ENCODE results near the gene PLEKHA7. TPM values are rescaled to one million over a fixed set of nuclear protein-coding genes. Genes with fewer than 3 reads are reported as not detected.

The PLEKHA7 gene
- total RNA-seq, 1 experiment from 2014 or later = 1.7 TPM

- DNase-seq (ENCODE audit: low spot score) = no peak
- POLR2A ChIA-PET (ENCODE audit: low non-redundant PET) = no interaction called here
- H3K4me3 ChIP-seq (ENCODE audit: low read depth, low read length, poor library complexity, severe bottlenecking) = no peak overlapping the region
- CTCF ChIA-PET = no interaction called here
- TF ChIP-seq CTCF (conservative IDR thresholded peaks at IDR 0.05; ENCODE audit: low read depth, low read length) (no peak), EZH2 (IDR thresholded peaks at IDR 0.05; ENCODE audit: borderline replicate concordance, low read depth, low read length, poor library complexity, severe bottlenecking) (no peak)
- BruUV-seq (replicated peaks) = no TSS peak
- no peaks in the 10 kb centered on the region for H3K4me1 ChIP-seq (ENCODE audit: insufficient read depth, low read length, poor library complexity, severe bottlenecking)
- no peaks in the 10 kb centered on the region for H3K9me3 ChIP-seq (ENCODE audit: low read depth, low read length, poor library complexity, severe bottlenecking)
- intact Hi-C loops (cut with micrococcal nuclease; ENCODE audit: unreplicated experiment) = no loop called here
- no peaks in the 10 kb centered on the region for H3K27me3 ChIP-seq (replicated peaks; ENCODE audit: insufficient read depth, low read depth, low read length, poor library complexity)
- H3K36me3 ChIP-seq (ENCODE audit: insufficient read depth, low read length, poor library complexity, severe bottlenecking) = no peaks in the 10 kb centered on the region
- H3K27ac ChIP-seq (ENCODE audit: low read depth, low read length, poor library complexity, severe bottlenecking) = no peak overlapping the region
These were observed 71.3 kb downstream of the PLEKHA7 start for GRCh38 chr11:16942911-16943310.

GRCh38 chr11:16942342-16942741 is 71.9 kb downstream of the PLEKHA7 start:
- H3K27ac ChIP-seq (ENCODE audit: low read depth, low read length, poor library complexity, severe bottlenecking) = no peak overlapping the region
- H3K4me1 ChIP-seq (ENCODE audit: insufficient read depth, low read length, poor library complexity, severe bottlenecking) = no peaks in the 10 kb centered on the region
- H3K9me3 ChIP-seq (ENCODE audit: low read depth, low read length, poor library complexity, severe bottlenecking) = no peaks in the 10 kb centered on the region
- no peaks in the 10 kb centered on the region for H3K27me3 ChIP-seq (replicated peaks; ENCODE audit: insufficient read depth, low read depth, low read length, poor library complexity)
- no peak for DNase-seq (ENCODE audit: low spot score)
- H3K4me3 ChIP-seq (ENCODE audit: low read depth, low read length, poor library complexity, severe bottlenecking) = no peak overlapping the region
- intact Hi-C loops (cut with micrococcal nuclease; ENCODE audit: unreplicated experiment) = no loop called here
- no TSS peak for BruUV-seq (replicated peaks)
- TF ChIP-seq EZH2 (IDR thresholded peaks at IDR 0.05; ENCODE audit: borderline replicate concordance, low read depth, low read length, poor library complexity, severe bottlenecking) = no peak
- TF ChIP-seq CTCF (conservative IDR thresholded peaks at IDR 0.05; ENCODE audit: low read depth, low read length) = no peak
- ChIA-PET POLR2A (ENCODE audit: low non-redundant PET) (no interaction called here), CTCF (no interaction called here)
- no peaks in the 10 kb centered on the region for H3K36me3 ChIP-seq (ENCODE audit: insufficient read depth, low read length, poor library complexity, severe bottlenecking)

GRCh38 chr11:16941935-16942334 is 72.3 kb downstream of the PLEKHA7 start:
- no peaks in the 10 kb centered on the region for H3K27me3 ChIP-seq (replicated peaks; ENCODE audit: insufficient read depth, low read depth, low read length, poor library complexity)
- no peak overlapping the region for H3K27ac ChIP-seq (ENCODE audit: low read depth, low read length, poor library complexity, severe bottlenecking)
- H3K36me3 ChIP-seq (ENCODE audit: insufficient read depth, low read length, poor library complexity, severe bottlenecking) = no peaks in the 10 kb centered on the region
- H3K9me3 ChIP-seq (ENCODE audit: low read depth, low read length, poor library complexity, severe bottlenecking) = no peaks in the 10 kb centered on the region
- intact Hi-C loops (cut with micrococcal nuclease; ENCODE audit: unreplicated experiment) = no loop called here
- CTCF ChIA-PET = no interaction called here
- DNase-seq (ENCODE audit: low spot score) = no peak
- H3K4me3 ChIP-seq (ENCODE audit: low read depth, low read length, poor library complexity, severe bottlenecking) = no peak overlapping the region
- BruUV-seq (replicated peaks) = no TSS peak
- POLR2A ChIA-PET (ENCODE audit: low non-redundant PET) = no interaction called here
- H3K4me1 ChIP-seq (ENCODE audit: insufficient read depth, low read length, poor library complexity, severe bottlenecking) = no peaks in the 10 kb centered on the region
- TF ChIP-seq CTCF (conservative IDR thresholded peaks at IDR 0.05; ENCODE audit: low read depth, low read length) (no peak), EZH2 (IDR thresholded peaks at IDR 0.05; ENCODE audit: borderline replicate concordance, low read depth, low read length, poor library complexity, severe bottlenecking) (no peak)
